NCI-H446 treated with DMSO at 0.1 percent for 48 hours (cell line): Measurements from ENCODE around the gene PSMA2.

Experiments
- DNase-seq: peaks from one replicate; lab custom pipeline; 2025; lab: John Stamatoyannopoulos, UW

The PSMA2 gene

DNA sequence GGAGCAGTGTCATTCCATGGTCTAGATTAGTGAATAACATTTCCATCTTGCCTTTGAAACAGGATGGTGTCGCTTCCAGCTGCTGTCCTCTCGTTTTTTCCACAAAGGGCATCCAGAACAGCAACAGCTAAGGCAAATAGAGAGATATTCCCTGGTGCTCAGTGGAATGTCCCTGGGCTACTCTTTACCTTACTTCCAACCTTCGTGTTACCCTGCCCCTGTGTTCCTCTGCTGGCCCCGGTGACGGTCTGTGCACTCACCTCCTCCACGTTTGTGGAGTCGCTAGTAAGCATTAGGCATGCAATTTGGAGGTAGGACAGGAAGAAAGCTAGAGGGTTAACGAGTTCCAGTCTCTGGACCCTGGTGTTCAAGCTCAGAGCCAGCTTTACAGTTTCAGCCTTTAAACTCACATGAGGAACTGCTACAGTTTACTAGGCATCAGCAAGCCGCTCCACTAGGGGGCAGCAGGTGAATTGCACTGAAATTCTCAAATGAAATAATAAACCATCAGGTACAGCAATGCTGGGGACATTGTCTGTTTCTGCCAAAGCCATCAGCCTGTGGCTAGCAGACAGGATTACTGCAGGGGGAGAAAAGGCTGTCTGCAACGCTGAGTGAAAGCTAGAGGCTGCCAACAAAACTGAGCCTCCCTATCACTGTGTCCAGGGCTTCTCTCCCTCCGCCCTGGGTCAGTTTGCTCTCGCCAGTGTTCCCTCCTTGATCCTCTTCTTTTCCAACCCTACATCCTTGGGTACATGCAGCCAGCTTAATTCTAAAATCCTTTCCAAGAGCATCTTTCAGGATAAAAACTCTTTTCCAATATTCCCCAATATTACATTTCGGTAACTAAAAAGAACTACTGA, 9.2 kb upstream of the PSMA2 start:
- peak; percentile 15 for DNase-seq

- no peak for DNase-seq
Observed at GRCh38 chr7:42939457-42940240, 7.7 kb upstream of the PSMA2 start.

GRCh38 chr7:42935861-42936260, 3.9 kb upstream of the PSMA2 start:
- no peak for DNase-seq

DNA sequence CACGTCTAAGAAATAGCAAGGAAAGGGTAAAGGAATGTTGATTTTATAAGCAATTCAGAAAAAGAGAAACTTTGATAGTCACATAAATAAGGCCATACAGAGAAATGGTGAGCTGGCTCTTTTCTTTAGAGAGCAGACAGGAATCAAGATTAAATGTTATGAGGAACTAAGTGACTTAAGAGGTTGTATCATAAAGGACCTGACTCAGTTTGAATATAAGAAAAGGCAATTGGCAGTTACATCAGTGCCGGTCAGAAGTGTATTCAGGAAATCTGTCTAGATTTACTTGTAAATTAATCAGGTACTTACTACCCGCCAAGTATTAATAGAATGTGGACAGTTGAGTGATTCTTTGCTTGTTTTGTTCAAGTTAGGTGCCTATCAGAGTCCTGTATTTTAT, 2.3 kb upstream of the PSMA2 start:
- DNase-seq = no peak

DNA sequence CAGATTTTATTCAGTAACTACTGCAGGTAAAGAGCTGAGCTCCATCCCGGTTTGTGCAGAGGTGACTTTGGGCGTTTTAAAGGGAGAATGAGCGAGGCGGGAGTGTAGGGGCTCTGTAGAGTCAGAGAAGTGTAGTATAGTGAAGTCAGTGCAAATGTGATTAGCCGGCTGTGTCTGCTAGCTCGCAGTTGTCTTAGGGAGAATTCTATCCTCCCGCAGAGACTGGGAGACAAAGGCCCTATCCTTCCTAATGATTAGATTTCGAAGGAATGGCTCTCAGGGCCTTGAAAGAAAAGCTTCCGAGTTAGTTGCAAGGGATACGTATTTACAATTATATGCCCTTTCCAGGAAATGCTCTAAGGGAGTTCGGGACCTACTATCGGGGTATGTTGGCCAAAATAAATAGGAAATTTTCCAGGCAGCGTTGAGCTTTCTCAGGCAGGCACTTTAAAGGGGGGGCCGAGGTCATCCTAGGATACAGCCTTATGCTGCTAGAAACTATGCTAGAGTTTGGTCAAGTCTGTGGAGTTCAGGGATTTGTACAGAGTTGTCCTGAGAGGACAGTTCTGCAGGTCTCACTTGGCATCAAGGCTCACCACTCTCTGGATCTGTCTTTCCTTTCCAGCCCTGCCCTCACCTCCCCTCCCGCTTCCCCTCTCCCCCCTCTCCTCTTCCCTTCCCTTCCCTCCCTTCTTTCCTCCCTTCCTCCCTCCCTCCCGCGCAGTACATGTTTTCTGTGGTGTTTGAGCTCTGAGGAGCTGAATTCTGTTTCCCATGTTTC, 1.0 kb upstream of the PSMA2 start:
- DNase-seq = no peak

GRCh38 chr7:42931447-42931833, 534 bp downstream of the PSMA2 start:
- no peak for DNase-seq

- no peak for DNase-seq
Observed at GRCh38 chr7:42930889-42931288, 1.1 kb downstream of the PSMA2 start.

- DNase-seq = no peak
Observed at GRCh38 chr7:42929449-42929848, 2.5 kb downstream of the PSMA2 start.

DNA sequence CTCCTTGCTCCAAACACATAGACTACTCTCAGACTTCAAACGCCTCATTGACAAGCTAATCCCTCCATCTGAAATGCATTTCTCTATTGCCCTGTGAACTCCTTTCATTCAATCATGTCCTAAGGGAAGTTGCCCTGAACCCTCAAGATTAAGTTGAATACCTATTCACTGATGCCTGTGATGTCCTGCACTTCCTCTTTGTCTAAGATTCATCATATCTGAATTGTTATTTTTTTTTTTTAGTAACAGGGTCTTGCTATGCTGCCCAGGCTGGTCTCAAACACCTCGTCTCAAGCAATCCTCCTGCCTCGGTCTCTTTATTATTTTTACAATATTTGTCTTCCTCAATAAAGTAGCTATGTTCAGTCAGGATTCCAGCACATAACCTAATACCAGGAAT, 3.2 kb downstream of the PSMA2 start:
- no peak for DNase-seq

DNA sequence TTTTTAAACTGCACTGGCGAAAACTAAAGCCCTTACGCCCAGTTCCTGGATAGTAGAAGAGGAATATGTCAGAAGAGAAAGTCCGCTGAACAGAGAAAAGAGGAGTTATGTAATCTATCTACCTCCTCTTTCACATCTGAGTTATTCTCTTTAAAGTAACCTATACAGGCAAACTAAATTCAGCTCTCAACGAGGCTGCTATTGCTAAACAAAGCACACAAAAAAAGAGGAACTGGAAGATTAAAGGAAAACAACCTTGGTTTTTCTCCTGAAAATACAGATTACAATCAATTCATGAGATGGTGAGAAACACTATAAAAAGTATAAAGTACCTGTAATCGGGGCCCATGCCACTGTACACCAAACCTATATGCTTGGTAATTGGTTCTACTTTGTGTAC, 5.8 kb downstream of the PSMA2 start:
- DNase-seq = no peak

DNA sequence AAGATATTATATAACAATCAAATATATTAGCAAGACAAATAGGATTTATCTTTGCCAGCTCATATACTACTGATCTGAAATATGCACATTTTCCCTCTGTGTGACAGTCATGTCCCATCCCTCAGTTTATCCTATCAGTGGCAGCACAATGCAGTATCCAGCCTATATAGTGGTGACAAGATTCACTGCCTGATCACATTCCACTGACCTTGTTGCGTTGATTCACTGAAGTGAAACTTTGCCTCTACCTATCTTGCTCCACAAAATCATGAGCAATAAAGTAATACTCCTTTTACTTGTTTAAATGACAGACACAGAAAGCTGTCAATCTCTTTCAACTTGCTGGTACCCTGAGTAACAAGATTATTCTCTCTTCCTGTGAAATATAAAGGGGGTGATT, 6.3 kb downstream of the PSMA2 start:
- no peak for DNase-seq

DNA sequence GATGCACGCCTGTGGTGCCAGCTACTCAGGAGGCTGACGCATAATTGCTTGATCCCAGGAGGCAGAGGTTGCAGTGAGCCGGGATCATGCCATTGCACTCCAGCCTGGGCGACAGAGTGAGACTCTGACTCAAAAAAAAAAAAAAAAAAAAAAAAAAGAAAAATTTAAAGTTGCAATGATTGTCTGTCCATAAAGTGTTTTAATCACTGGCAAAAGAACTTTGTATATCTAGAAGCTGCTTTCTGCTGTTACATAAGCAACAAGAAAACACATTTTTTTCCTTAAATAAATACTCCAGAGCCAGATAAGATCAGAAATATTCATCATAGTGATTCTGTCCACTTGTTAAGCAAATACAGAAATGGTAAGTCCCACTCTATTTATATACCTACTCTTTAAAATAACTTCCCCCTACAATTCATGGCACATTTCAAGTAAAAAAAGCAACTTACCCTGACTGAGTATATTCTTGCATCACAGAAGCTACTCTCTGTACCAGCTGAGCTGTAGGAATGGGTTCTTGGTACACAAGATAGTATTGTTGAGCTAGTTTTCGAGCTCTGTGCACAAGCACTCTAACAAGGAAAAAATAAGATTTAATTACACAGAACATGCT, 7.6 kb downstream of the PSMA2 start:
- DNase-seq = no peak

DNA sequence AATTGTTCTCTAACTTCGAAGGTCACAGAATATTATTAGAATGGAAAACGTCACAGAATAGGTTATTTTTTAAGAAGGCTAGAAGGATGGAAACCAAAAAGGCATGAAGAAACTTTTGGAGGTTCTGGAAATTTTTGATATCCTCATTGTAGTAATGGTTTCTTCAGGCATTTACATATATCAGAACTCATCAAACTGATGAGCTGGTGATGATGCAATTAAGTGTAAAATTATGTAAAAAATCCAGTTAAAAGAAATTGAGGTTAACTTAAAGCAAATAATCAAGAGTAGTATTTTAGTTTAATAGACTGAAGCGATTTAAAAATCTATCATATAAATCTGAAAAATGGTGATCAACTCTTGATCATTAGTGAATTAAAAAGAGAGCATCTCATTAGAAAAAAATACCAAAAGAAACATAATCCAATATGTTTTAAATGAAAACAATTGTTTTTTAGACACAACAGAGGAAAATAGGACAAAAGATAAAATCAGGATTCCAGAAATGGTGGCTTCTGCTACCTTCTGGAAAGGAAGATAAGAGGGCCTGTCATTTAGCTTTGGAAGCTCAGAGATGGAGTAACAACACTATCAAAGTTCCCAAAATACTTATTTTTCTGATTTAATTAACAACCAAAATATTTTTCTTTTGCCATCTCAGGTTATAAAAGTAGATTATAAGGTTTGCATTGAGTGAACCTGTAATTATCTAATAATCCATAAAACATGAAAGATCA, 9.8 kb downstream of the PSMA2 start:
- DNase-seq = no peak

- DNase-seq = no peak
Observed at GRCh38 chr7:42915356-42915755, 16.6 kb downstream of the PSMA2 start.

- DNase-seq = no peak
Observed at GRCh38 chr7:42914421-42915045, 17.4 kb downstream of the PSMA2 start.

GRCh38 chr7:42914009-42914408, 18.0 kb downstream of the PSMA2 start:
- no peak for DNase-seq

DNA sequence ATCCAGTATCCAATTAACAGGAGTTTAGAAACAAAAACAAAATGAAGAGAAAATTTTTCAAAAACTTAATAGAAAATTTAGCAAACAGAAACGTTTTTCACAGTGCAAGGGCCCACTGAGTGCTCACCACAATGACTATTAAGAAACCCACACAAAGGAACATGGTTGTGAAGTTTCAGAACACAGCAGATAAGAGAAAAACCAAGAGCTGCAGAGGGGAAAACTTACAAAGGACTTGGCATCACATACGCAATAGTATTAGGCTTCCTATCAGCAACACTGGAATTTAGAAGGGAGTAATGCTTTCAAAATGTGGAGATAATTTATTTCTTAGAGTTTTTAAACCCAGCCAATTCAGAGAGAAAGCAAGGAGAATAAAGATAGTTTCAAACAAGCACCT, 18.4 kb downstream of the PSMA2 start:
- no peak for DNase-seq

DNA sequence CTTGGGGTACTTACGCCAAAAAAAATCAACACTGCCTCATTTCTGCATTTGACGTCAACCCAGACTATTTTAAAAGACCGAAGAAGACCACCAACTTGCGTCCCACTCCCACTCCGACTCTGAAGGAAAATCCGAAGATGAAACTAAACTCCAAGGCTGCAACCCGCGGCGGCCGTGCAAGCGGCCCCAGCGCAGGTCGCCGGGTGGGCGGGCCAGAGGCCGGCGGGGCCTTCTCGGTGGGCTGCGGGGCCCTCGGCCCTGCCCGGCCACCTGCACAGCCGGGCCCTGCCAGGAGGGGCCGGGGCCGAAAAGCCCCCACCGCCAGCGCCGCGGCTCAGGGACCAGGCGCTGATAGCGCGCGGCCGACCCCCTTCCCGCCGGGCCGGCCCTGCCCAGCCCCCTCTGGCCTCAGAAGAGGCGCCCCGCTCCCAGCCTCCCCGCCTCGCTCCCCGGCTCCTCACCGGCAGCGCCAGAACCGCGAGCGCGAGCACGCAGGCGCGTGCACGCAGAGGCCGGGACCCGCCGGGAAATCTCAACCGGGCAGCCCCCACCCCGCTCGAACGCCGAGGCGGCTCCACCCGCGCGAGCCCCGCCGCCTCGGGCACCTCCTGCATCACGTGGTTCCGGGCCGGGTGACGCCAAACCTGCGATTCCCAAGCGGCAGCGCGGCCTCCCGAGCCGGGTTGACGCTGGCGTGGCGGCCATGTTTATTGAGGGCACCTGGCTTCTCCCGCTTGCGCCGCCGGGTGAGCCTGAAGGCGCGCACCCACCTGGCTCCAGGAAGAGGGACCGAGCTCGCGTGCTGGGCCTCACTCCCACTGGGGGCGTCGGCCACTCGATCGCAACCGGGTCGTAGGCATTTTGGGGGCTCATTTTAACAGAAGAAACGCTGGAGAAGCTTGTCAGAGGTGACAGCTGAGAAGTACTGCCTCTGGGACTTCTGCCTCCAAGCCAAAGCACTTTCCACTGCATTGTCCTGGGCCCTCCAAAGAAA, 20.2 kb downstream of the PSMA2 start, which contains the start of gene C7orf25:
Gene C7orf25 (minus strand): TSS at position 617 of the 994 bp plus-strand sequence. CDS start 1,170 bp downstream, outside the sequence.
- DNase-seq = peak; percentile 92

DNA sequence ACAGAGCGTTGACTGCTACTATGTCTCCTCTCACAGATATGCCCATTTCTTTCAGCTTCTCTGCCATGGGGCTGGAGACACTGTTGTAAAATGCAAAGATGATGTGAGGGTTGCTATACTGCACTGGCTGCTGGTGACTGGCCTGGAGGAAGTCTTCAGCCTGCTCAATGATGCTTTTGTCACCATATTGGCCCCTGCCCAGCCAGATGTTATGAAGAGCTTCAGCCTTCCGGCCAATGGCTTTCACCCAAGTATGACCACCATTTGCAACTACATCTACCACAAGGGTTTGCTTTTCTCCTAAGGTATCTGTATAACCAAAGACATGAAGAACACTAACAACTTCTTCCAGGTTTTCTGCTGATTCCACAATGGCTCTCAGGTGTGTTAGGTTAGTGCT, 21.7 kb downstream of the PSMA2 start:
- DNase-seq = no peak

GRCh38 chr7:42907316-42907715, 24.7 kb downstream of the PSMA2 start:
- no peak for DNase-seq
